Prostate gland (tissue), 2 donors: ENCODE measurements around the gene PTPN18. TPM values are rescaled to one million over a fixed set of nuclear protein-coding genes. Genes with fewer than 3 reads are reported as not detected.
"Not testable (repeated sequence)": the region's sequence is repeated elsewhere in the genome, so short reads cannot be mapped to it uniquely, and the experiment has no call there.

Source experiments
- DNase-seq: peaks from one replicate; pipeline ENCODE4 v3.0.0-alpha.2; 2019; ENCODE audit warnings: low spot score
- H3K27ac ChIP-seq, 2 donors: fragments of 200-600 bp; sonication (generic); 2 replicates each; pipeline ENCODE4 v1.5.1; 2017 to 2019
- H3K27me3 ChIP-seq: fragments of 200-600 bp; sonication (generic); replicated peaks from 2 replicates; pipeline ENCODE4 v1.5.1; 2019; ENCODE audit not compliant: insufficient read depth
- H3K36me3 ChIP-seq, 2 donors: fragments of 200-600 bp; sonication (generic); 1 replicate in 1 of 2; 2 replicates in 1 of 2; pipeline versions ENCODE4 v1.5.1 to v1.8.1; 2017 to 2019
- H3K4me1 ChIP-seq: fragments of 200-600 bp; sonication (generic); replicated peaks from 2 replicates; pipeline ENCODE4 v1.5.1; 2019
- H3K4me3 ChIP-seq, 2 donors: fragments of 200-600 bp; sonication (generic); 2 replicates each; pipeline ENCODE4 v1.5.1; 2017 to 2019
- H3K9me3 ChIP-seq: fragments of 200-600 bp; sonication (generic); 2 replicates; pipeline ENCODE4 v1.5.1; 2017
- CTCF ChIP-seq, 4 experiments: fragments of 200-600 bp in 2 of 4; fragments of 450-650 bp in 2 of 4; sonication (generic) in 2 of 4; IDR thresholded peaks; 1 replicate in 3 of 4; 2 replicates in 1 of 4; pipeline ENCODE4 v1.5.1; 2016 to 2019; ENCODE audit warnings: antibody characterized with exemption in 4 of 4, mild to moderate bottlenecking in 2 of 4, moderate library complexity in 2 of 4
- POLR2A ChIP-seq: fragments of 450-650 bp; IDR thresholded peaks from one replicate; pipeline ENCODE4 v1.6.1; 2016; ENCODE audit warnings: antibody characterized with exemption, mild to moderate bottlenecking
- POLR2AphosphoS5 ChIP-seq: sonication (generic); formaldehyde crosslinking; IDR thresholded peaks from one replicate; pipeline ENCODE4 v1.6.1; 2017; ENCODE audit warnings: antibody characterized with exemption
- WGBS: methylation state at CpG from one replicate; pipeline ENCODE4 v1.1.5; 2018; 5-methylcytosine and 5-hydroxymethylcytosine counted together
- intact Hi-C: fragments of 100-400 bp; cut with DNase I; formaldehyde crosslinking; loops from one replicate; pipeline ENCODE4 v1.14.2; 2022
- total RNA-seq, 2 donors: library from RNA; depleted of rRNA; stranded (reverse); fragments of >200 nt; gene quantifications; one replicate each; pipeline ENCODE4 v1.1.0, GENCODE V29; 2016

PTPN18 gene
- total RNA-seq, 2 donors from 2014 or later: 37.1 to 93.6 TPM

- H3K27me3 ChIP-seq: no peaks in the 10 kb centered on the region
- H3K27ac ChIP-seq: no peak overlapping the region
- H3K4me3 ChIP-seq: no peak overlapping the region
- peak; percentile 60 for DNase-seq
- 21% methylated on average over 29 of the region's 29 CpGs for WGBS
- H3K9me3 ChIP-seq: no peaks in the 10 kb centered on the region
- H3K4me1 ChIP-seq: no peaks in the 10 kb centered on the region
- H3K36me3 ChIP-seq: no peaks in the 10 kb centered on the region
- intact Hi-C loops: loop anchor here (2.0 kb wide), 1 partner anchor 152 kb away; the partner anchor contains the start of gene SMPD4
- no peak for TF ChIP-seq POLR2A
- TF ChIP-seq CTCF (IDR thresholded peaks at IDR 0.05): peak; percentile 76 to 93 (median 92)
- TF ChIP-seq POLR2AphosphoS5: peak; percentile 62
Observed at GRCh38 chr2:130332271-130333073, 23.4 kb upstream of the PTPN18 start.

GRCh38 chr2:130333253-130333652, 22.6 kb upstream of the PTPN18 start:
- not testable (repeated sequence) for H3K4me1 ChIP-seq, H3K36me3 ChIP-seq
- intact Hi-C loops: loop anchor here (2.0 kb wide), 1 partner anchor 152 kb away; the partner anchor contains the start of gene SMPD4

GRCh38 chr2:130334026-130334425, 21.8 kb upstream of the PTPN18 start:
- no peak for TF ChIP-seq CTCF (IDR thresholded peaks at IDR 0.05)
- TF ChIP-seq POLR2AphosphoS5: no peak
- TF ChIP-seq POLR2A: no peak
- no peak for DNase-seq
- WGBS: 78% methylated on average over 6 of the region's 6 CpGs
- H3K4me3 ChIP-seq: no peak overlapping the region
- no peaks in the 10 kb centered on the region for H3K36me3 ChIP-seq
- H3K27me3 ChIP-seq: no peaks in the 10 kb centered on the region
- H3K27ac ChIP-seq: no peak overlapping the region
- H3K9me3 ChIP-seq: no peaks in the 10 kb centered on the region
- H3K4me1 ChIP-seq: no peaks in the 10 kb centered on the region
- intact Hi-C loops: no loop called here

More at GRCh38 chr2:130333253-130333652, 22.6 kb upstream of the PTPN18 start:
- H3K27me3 ChIP-seq, DNase-seq, H3K9me3 ChIP-seq, H3K4me3 ChIP-seq, H3K27ac ChIP-seq: not testable (repeated sequence)
- WGBS: 82% methylated on average over 8 of the region's 8 CpGs

GRCh38 chr2:130335226-130335625, 20.6 kb upstream of the PTPN18 start:
- DNase-seq: no peak
- no peaks in the 10 kb centered on the region for H3K36me3 ChIP-seq
- no peaks in the 10 kb centered on the region for H3K27me3 ChIP-seq
- H3K9me3 ChIP-seq: no peaks in the 10 kb centered on the region
- no peak overlapping the region for H3K27ac ChIP-seq
- no peak overlapping the region for H3K4me3 ChIP-seq
- intact Hi-C loops: loop anchor here (5.0 kb wide), 1 partner anchor 37 kb away; no protein-coding TSS in a partner anchor
- H3K4me1 ChIP-seq: no peaks in the 10 kb centered on the region
- no peak for TF ChIP-seq POLR2A
- TF ChIP-seq CTCF (IDR thresholded peaks at IDR 0.05): no peak
- TF ChIP-seq POLR2AphosphoS5: no peak

- intact Hi-C loops: loop anchor here (5.0 kb wide), 1 partner anchor 36 kb away; no protein-coding TSS in a partner anchor
- WGBS: 78% methylated on average over 13 of the region's 13 CpGs
Observed at GRCh38 chr2:130336150-130336876, 19.5 kb upstream of the PTPN18 start.

More at GRCh38 chr2:130336150-130336876, 19.5 kb upstream of the PTPN18 start:
- no peaks in the 10 kb centered on the region for H3K36me3 ChIP-seq
- no peak overlapping the region for H3K27ac ChIP-seq
- no peaks in the 10 kb centered on the region for H3K4me1 ChIP-seq
- TF ChIP-seq CTCF (IDR thresholded peaks at IDR 0.05) (no peak), POLR2AphosphoS5 (no peak), POLR2A (no peak)
- no peaks in the 10 kb centered on the region for H3K9me3 ChIP-seq
- no peak overlapping the region for H3K4me3 ChIP-seq
- no peaks in the 10 kb centered on the region for H3K27me3 ChIP-seq
- DNase-seq: no peak
